ENCODE data around the gene MYADML2.

Gene MYADML2

DNA sequence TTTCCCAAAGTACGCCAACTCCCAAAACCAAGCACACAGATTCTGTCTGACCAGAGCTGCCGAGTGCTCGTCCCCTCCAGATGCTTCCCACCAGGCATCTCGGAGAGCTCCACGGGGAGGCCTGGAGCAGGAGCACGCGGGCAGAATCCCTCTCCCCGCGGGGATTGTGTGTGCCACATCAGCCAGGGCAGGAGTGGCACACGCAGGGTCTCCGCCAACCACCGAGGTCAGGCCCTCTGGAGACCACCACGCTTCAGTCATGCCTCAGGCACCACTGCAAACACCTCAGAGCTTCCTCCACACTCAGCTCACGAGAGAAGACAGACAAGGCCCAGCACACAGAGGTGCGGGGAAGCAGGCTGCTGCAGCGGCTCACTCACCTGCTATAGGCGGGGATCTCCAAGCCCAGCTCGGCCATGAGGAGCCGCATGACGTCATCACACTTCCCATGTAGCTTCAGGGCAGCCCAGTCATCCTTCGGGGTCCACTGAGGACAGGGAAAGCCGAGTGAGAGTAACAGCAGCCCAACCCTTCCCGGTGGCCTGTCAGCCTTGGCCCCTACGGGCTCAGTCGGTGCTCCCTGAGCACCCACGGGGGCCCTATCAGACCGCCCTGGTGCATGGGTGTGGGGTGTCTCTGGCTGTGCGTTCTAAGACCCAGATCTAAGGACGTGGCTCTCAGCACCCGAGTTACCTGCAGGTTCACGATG is 33.5 kb downstream of the MYADML2 start:
- in situ Hi-C loops (cut with HindIII; ENCODE audit: low sequenced_read_pairs), result loop anchor here (10.0 kb wide), 2 partner anchors 61 to 221 kb away; partner anchors contain the start of gene ASPSCR1

DNA sequence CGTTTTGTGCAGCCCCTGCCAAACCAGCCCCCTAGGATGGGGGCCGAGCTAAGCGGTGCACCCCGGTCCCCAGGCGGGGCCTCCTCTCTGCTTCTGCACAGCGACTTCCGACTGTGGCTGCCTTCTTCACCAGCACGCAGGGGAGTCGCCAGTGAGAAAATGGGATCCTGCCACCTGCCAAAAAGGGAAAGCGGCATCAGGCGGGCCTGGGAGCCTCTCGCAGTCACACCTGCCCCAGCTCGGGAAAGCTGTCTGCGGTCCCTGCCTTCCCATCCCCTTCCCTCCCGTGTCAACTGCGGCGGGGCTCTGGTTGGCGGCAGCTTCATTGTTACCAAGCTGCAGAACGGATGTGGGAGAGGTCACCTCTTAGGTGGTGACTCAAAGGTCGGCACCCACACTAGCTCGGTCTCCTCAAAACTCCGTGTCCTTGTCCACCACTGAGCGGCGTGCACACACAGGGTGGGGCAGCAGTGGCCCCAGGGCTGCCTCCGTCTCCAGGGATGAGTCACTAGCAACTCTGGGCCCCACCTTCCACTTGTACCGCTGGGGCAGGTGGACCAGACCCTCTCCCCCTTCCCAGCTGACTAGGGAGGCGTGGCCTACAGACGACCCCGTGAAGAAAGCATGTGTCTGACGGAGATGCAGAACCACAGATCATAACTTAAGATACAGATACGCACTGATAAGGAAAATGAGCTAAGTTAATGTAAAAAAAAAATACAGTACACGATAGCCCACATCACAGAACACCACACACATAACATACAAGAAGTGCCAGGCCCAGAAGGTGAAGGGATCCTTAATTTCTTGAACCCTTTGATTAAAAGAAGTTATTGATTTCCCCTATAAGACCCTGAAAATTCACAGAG is 34.4 kb downstream of the MYADML2 start:
- in situ Hi-C loops (cut with HindIII; ENCODE audit: low sequenced_read_pairs), result loop anchor here (10.0 kb wide), 2 partner anchors 62 to 222 kb away; partner anchors contain the start of gene ASPSCR1

DNA sequence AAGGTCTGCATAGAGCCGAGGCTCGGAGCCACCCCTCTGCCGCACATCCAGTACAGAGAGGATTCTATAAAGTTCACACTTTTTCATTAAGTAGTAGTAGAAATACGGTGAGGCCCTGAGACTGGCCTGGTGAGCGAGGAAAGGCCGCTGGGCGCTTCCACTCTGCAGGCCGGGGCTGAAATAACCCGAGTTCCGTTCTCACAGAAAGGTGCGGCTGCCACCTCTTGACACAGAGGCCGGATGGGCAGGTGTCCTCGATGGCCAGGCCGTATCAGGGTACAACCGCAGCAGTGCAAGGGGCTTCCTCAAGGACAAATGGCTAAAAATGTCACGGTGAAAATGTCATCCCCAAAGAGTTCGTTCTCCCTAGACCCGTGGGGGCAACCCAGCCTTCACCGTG is 35.1 kb downstream of the MYADML2 start:
- in situ Hi-C loops (cut with HindIII; ENCODE audit: low sequenced_read_pairs), result loop anchor here (10.0 kb wide), 2 partner anchors 63 to 223 kb away; partner anchors contain the start of gene ASPSCR1

- in situ Hi-C loops (cut with HindIII; ENCODE audit: low sequenced_read_pairs), result loop anchor here (10.0 kb wide), 2 partner anchors 63 to 223 kb away; partner anchors contain the start of gene ASPSCR1
These were observed 35.6 kb downstream of the MYADML2 start, which contains the start of gene PCYT2 for GRCh38 chr17:81911277-81911961. PCYT2 (minus strand) TSS chr17:81911399; CDS start chr17:81911355, 44 bp downstream.

- in situ Hi-C loops (cut with HindIII; ENCODE audit: low sequenced_read_pairs), result loop anchor here (10.0 kb wide), 2 partner anchors 64 to 224 kb away; partner anchors contain the start of gene ASPSCR1
These were observed 36.2 kb downstream of the MYADML2 start for GRCh38 chr17:81910840-81911276.

DNA sequence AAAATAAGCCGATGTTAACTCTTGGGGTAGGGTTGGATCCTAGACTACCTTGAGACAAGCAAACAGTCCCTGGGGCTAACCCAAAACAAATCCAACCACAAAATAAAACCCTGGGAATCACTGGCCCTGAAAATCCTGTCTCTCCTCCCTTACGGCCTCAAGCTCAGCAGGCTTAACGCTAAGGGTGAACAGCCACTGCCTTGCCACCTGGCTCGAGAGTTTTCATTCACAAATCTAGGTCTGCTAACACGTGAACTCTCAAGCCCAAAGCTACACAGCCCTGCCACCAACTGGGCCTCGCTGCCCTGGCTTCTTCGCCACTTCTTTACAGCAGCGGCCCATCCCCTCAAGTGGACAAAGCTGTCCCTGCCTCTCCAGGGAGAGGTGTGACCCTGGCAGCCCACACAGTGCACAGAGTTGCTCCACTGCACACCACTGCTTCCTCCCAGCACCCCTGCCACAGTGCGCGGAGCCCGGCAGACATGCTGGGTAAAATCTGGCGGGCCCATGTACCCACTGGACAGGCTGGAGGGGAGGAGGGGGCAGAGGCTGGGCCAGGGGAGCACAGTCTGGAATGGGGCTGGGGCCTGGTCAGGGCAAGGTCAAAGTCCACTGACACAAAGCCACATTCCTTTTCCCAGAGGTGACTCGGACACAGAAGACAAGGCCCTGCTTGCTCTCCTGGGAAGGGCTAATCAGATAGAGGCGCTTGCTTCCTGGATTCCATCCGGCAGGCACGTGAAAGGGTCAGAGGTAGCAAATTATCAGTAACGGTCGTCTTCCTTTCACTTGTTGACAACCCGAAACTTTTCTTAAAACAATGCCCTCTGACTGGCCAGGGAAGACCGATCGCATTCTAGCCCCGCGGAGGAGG is 36.8 kb downstream of the MYADML2 start:
- in situ Hi-C loops (cut with HindIII; ENCODE audit: low sequenced_read_pairs), result loop anchor here (10.0 kb wide), 2 partner anchors 65 to 225 kb away; partner anchors contain the start of gene ASPSCR1

- in situ Hi-C loops (cut with HindIII; ENCODE audit: low sequenced_read_pairs), result no loop called here
These were observed 37.8 kb downstream of the MYADML2 start for GRCh38 chr17:81909231-81909630.

DNA sequence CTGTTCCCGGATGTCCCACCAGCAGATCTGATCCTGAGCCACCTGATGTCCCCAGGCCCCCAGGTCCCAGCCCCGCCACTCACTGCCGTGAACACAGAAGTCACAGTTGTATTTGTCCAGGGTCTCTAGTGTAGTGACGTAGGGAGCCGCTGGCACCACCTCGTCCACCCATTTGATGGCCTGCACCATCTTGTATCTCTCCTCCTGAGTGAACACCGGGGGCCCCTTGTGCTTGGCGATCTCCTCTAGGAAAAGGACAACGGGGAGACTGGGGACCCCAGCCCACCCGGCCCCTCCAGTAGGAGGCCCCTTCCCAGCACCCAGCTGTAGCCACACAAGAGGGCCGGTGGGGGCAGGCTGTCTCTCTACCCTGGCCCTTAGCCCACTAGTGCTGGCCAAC is 38.2 kb downstream of the MYADML2 start:
- in situ Hi-C loops (cut with HindIII; ENCODE audit: low sequenced_read_pairs), result no loop called here

GRCh38 chr17:81907219-81908145 is 39.6 kb downstream of the MYADML2 start:
- in situ Hi-C loops (cut with HindIII; ENCODE audit: low sequenced_read_pairs), result no loop called here

- in situ Hi-C loops (cut with HindIII; ENCODE audit: low sequenced_read_pairs), result no loop called here
These were observed 40.4 kb downstream of the MYADML2 start for GRCh38 chr17:81906476-81907218.

DNA sequence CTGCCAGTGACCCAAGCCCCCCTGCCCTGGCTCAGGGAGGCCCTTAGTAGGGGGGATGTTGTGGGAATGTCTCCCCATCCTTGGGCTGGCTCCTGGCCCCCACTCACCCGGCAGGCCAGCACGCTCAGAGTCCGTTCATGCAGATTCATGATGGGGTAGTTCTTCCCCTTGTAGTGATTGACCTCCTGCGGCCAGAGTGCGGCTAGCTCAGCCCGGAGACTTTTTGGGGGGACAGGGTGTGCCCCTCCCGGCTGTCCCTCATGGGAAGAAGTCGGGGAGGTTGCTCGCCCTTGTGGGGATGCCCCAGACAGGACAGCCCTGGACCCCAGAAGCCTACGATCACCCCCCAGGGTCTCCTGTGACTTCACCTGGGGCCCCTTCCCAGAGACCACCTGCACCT is 41.0 kb downstream of the MYADML2 start:
- in situ Hi-C loops (cut with HindIII; ENCODE audit: low sequenced_read_pairs), result no loop called here

- in situ Hi-C loops (cut with HindIII; ENCODE audit: low sequenced_read_pairs), result no loop called here
These were observed 41.6 kb downstream of the MYADML2 start for GRCh38 chr17:81905424-81905875.

GRCh38 chr17:81904600-81905423 is 42.2 kb downstream of the MYADML2 start:
- in situ Hi-C loops (cut with HindIII; ENCODE audit: low sequenced_read_pairs), result no loop called here

GRCh38 chr17:81903896-81904599 is 43.0 kb downstream of the MYADML2 start:
- in situ Hi-C loops (cut with HindIII; ENCODE audit: low sequenced_read_pairs), result no loop called here

DNA sequence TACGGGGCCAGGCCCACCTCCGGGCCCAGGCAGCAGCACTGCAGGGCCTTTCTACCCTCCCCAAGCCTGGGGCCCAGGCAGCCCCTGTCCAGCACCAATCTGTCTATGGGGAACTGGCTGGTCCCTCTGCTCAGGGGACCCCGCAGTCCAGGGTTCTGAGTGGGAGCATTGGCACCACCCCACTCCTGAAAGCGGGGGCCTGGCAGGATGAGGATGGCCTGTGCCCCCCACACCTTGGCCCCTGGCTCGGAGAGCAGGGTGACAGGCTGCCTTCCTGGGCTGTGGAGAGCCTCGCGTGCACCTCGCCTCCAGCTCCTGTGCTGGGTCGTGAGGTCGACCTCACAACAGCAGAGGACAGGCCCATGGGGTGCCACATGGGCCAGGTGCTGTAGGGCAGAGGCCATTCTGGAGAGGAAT is 43.6 kb downstream of the MYADML2 start:
- in situ Hi-C loops (cut with HindIII; ENCODE audit: low sequenced_read_pairs), result no loop called here

DNA sequence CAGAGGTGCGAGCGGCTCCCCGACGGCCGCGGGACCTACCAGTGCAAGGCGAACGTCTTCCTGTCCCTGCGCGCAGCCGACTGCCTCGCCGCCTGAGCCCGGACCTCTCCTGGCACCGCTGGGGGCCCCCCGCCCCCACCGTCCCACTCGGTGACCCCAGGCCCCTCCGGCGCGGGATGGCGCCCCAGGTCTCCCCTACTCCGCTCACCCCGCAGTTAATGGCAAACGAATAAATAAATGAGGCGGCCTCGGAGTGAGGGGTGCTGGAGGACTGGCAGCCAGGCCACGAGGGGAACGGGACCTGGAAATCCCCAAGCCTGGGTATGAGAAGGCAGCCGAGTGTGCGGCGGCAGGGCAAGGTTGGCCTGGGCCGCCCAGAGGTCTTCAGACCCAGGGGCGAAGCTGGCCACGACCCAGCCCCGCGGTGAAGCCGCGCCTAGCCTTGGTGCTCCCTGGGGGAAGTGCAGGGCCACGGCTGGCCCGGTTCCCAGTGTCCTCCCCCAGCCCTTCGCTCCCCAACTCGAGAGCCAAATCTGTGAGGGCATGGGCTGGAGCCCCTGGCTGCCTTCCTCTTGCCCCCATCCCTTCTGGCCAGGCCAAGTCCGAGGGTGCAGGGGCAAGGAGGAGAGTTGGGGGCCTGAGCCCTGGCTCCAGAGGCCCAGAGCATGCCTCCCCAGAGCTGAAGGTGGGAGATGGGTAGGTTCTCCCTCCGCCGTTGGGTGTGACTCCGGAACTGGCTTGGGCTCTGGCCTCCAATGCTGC is 44.2 kb downstream of the MYADML2 start:
- in situ Hi-C loops (cut with HindIII; ENCODE audit: low sequenced_read_pairs), result no loop called here

Data from endothelial cell of hepatic sinusoid (primary cell).